AG10803 (cell line): Measurements from ENCODE around the gene SIRPG.

Experiments
- DNase-seq: peaks from one replicate; pipeline ENCODE4 v3.0.0; 2010; ENCODE audit warnings: low read depth
- H3K4me3 ChIP-seq: 2 replicates; pipeline ENCODE4 v1.5.1; 2011; ENCODE audit warnings: mild to moderate bottlenecking, low read length, control low read depth
- CTCF ChIP-seq: conservative IDR thresholded peaks from 2 replicates; pipeline ENCODE4 v1.5.1; 2011; ENCODE audit warnings: mild to moderate bottlenecking, low read length, control low read depth, inconsistent platforms

SIRPG gene

GRCh38 chr20:1661542-1662299, 4.1 kb upstream of the SIRPG start:
- no peak overlapping the region for H3K4me3 ChIP-seq
- no peak for DNase-seq
- no peak for TF ChIP-seq CTCF

- DNase-seq, result no peak
- no peak for TF ChIP-seq CTCF
- H3K4me3 ChIP-seq, result no peak overlapping the region
Measured at GRCh38 chr20:1660246-1660645, 2.7 kb upstream of the SIRPG start.

- TF ChIP-seq CTCF, result no peak
- DNase-seq, result no peak
- H3K4me3 ChIP-seq, result no peak overlapping the region
Measured at GRCh38 chr20:1656844-1657243, 735 bp downstream of the SIRPG start.

GRCh38 chr20:1654996-1655395, 2.6 kb downstream of the SIRPG start:
- no peak for DNase-seq
- no peak for TF ChIP-seq CTCF
- no peak overlapping the region for H3K4me3 ChIP-seq

GRCh38 chr20:1652960-1653359, 4.6 kb downstream of the SIRPG start:
- no peak overlapping the region for H3K4me3 ChIP-seq
- no peak for TF ChIP-seq CTCF
- DNase-seq, result no peak

GRCh38 chr20:1652104-1652503, 5.5 kb downstream of the SIRPG start:
- H3K4me3 ChIP-seq, result no peak overlapping the region
- no peak for TF ChIP-seq CTCF
- DNase-seq, result no peak

- no peak overlapping the region for H3K4me3 ChIP-seq
- DNase-seq, result no peak
- TF ChIP-seq CTCF, result no peak
Measured at GRCh38 chr20:1651268-1652058, 6.1 kb downstream of the SIRPG start.
